Muscle of leg (tissue), 11 donors: ENCODE data around the gene DKK3. TPM values are rescaled to one million over a fixed set of nuclear protein-coding genes. Genes with fewer than 3 reads are reported as not detected.
A peak's percentile ranks its signal among the peaks of the same experiment; 100 is the strongest.

Experiments used
- DNase-seq: peaks from one replicate; pipeline ENCODE4 v3.0.0; 2013
- H3K27ac ChIP-seq: one replicate; pipeline ENCODE4 v1.5.1; 2013; ENCODE audit warnings: mild to moderate bottlenecking, low read length, control low read depth
- H3K27me3 ChIP-seq: one replicate; pipeline ENCODE4 v1.6.1; 2013; ENCODE audit warnings: low read length; ENCODE audit not compliant: control insufficient read depth, insufficient read depth
- H3K36me3 ChIP-seq: one replicate; pipeline ENCODE4 v1.6.1; 2013; ENCODE audit warnings: low read length; ENCODE audit not compliant: control insufficient read depth, insufficient read depth
- H3K4me1 ChIP-seq: one replicate; pipeline ENCODE4 v1.6.1; 2013; ENCODE audit warnings: low read length; ENCODE audit not compliant: control insufficient read depth, insufficient read depth
- H3K4me3 ChIP-seq: one replicate; pipeline ENCODE4 v1.5.1; 2013; ENCODE audit warnings: low read length, control low read depth
- H3K9me3 ChIP-seq: replicated peaks from 2 replicates; pipeline ENCODE4 v1.6.1; 2013; ENCODE audit warnings: low read depth, low read length; ENCODE audit not compliant: control insufficient read depth
- WGBS: methylation state at CpG from one replicate; pipeline ENCODE4 v1.1.5; 2013; ENCODE audit warnings: missing lambda C conversion rate; ENCODE audit not compliant: insufficient coverage; 5-methylcytosine and 5-hydroxymethylcytosine counted together
- polyA plus RNA-seq, 8 donors: library from polyadenylated mRNA; unstranded; fragments of 120-200 nt; gene quantifications; one replicate each; pipeline versions ENCODE4 v1.2.1 to v1.2.3, GENCODE V29; 2013; ENCODE audit warnings: inconsistent platforms in 1 of 8, low replicate concordance in 1 of 8; ENCODE audit not compliant: insufficient read length in 8 of 8, insufficient read depth in 1 of 8
- total RNA-seq: library from RNA; stranded (reverse); fragments of 120-200 nt; gene quantifications from one replicate; pipeline ENCODE4 v1.2.4, GENCODE V29; 2013

The DKK3 gene
- total and polyA plus RNA-seq, 9 donors, result 53.3 to 128 (median 81.9) TPM

- no peak overlapping the region for H3K4me3 ChIP-seq
- H3K27ac ChIP-seq, result no peak overlapping the region
- no peaks in the 10 kb centered on the region for H3K9me3 ChIP-seq
- peaks cover 4% of the 10 kb centered on the region for H3K36me3 ChIP-seq
- WGBS, result 83% methylated on average over 2 of the region's 6 CpGs
- peaks cover 16% of the 10 kb centered on the region for H3K4me1 ChIP-seq
- DNase-seq, result no peak
- no peaks in the 10 kb centered on the region for H3K27me3 ChIP-seq
Observed at GRCh38 chr11:11992257-11993212, 15.9 kb downstream of the DKK3 start.

DNA sequence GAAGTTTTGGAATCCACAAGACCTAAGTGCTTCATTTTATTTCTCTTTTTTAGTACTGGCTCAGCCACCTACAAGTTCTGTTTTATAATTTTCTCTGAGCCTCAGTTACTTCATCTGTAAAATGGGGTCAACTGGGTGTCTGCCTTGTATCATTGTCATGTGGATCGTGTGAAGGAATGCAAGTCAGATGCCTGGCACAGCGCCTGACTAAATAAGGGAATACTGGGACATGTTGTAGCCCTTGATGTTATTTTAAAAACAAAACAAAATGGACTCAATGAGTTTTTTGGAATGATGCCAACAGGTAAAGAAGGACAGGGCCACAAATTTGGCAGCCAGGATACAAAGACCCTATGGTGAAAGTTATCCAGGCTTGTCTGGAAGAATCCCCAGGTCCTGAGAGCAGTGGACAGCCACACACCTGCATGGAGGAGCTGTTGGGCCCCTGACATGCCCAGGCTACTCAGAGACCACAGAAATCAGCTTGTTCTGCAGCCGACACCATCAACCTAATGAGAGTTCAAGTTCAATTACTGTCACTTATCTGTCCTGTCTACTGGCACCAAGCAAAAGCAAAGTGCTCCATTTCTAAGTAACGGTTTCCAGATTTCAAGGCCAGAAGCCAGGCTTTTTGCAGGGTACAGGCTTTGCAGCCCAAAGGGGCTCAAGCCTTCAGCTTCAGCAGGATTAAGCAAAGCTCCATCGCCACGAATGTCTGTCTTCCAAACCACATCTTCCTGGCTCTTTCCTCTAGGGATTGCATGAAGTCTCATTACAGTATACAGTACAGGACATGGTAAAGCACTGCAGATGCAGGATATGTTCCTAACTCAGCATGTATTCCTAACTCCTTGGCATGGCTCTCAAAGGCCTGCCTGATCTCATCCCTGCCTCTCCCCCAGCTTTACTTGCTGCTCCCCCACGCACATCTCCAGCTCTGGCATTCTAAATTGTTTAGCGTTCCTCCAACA is 18.4 kb downstream of the DKK3 start:
- Histone ChIP-seq H3K4me3 (no peak overlapping the region), H3K27ac (no peak overlapping the region), H3K9me3 (no peaks in the 10 kb centered on the region), H3K27me3 (no peaks in the 10 kb centered on the region), H3K4me1 (peaks cover 10% of the 10 kb centered on the region), H3K36me3 (peaks cover 4% of the 10 kb centered on the region)
- DNase-seq, result no peak
- 57% methylated on average over 6 of the region's 8 CpGs for WGBS

DNA sequence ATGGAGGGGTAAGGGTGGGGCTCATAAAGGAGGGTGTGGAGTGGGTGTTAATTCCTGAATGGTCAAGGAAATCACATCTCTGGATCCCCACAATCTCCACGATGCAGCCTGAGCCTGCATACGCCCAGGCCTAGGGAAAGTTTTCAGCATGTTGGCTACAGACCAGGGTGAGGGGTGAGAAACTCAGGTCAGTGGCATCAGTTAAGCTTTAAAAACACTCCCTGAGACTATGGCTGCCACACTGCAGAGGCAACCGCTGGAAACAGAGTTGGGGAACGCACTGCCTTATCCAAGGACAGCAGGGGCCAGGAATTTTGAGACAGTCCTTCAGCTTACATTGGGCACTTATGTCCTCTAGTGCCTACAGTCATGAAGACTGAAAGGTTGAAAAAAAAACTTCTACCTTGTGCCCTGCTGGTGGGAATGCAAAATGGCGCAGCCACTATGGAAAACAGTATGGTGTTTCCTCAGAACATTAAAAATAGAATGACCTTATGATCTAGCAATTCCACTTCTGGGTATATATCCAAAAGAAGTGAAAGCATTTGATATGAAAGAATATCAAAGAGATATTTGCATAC is 19.7 kb downstream of the DKK3 start:
- no peak overlapping the region for H3K27ac ChIP-seq
- no peak overlapping the region for H3K4me3 ChIP-seq
- DNase-seq, result no peak
- H3K4me1 ChIP-seq, result peaks cover 15% of the 10 kb centered on the region
- no peaks in the 10 kb centered on the region for H3K27me3 ChIP-seq
- WGBS, result 100% methylated on average over 1 of the region's 5 CpGs
- peaks cover 2% of the 10 kb centered on the region for H3K36me3 ChIP-seq
- no peaks in the 10 kb centered on the region for H3K9me3 ChIP-seq

GRCh38 chr11:11988099-11988651 is 20.3 kb downstream of the DKK3 start:
- Histone ChIP-seq H3K27me3 (no peaks in the 10 kb centered on the region), H3K9me3 (no peaks in the 10 kb centered on the region), H3K27ac (no peak overlapping the region), H3K4me1 (peaks cover 15% of the 10 kb centered on the region), H3K4me3 (no peak overlapping the region), H3K36me3 (peaks cover 5% of the 10 kb centered on the region)
- DNase-seq, result no peak
- 100% methylated on average over 1 of the region's 7 CpGs for WGBS

- Histone ChIP-seq H3K4me3 (no peak overlapping the region), H3K4me1 (peaks cover 15% of the 10 kb centered on the region), H3K9me3 (no peaks in the 10 kb centered on the region), H3K27me3 (no peaks in the 10 kb centered on the region), H3K27ac (no peak overlapping the region), H3K36me3 (peaks cover 7% of the 10 kb centered on the region)
- DNase-seq, result no peak
- WGBS, result 75% methylated on average over 1 of the region's 1 CpG
Observed at GRCh38 chr11:11987503-11988022, 20.9 kb downstream of the DKK3 start.

DNA sequence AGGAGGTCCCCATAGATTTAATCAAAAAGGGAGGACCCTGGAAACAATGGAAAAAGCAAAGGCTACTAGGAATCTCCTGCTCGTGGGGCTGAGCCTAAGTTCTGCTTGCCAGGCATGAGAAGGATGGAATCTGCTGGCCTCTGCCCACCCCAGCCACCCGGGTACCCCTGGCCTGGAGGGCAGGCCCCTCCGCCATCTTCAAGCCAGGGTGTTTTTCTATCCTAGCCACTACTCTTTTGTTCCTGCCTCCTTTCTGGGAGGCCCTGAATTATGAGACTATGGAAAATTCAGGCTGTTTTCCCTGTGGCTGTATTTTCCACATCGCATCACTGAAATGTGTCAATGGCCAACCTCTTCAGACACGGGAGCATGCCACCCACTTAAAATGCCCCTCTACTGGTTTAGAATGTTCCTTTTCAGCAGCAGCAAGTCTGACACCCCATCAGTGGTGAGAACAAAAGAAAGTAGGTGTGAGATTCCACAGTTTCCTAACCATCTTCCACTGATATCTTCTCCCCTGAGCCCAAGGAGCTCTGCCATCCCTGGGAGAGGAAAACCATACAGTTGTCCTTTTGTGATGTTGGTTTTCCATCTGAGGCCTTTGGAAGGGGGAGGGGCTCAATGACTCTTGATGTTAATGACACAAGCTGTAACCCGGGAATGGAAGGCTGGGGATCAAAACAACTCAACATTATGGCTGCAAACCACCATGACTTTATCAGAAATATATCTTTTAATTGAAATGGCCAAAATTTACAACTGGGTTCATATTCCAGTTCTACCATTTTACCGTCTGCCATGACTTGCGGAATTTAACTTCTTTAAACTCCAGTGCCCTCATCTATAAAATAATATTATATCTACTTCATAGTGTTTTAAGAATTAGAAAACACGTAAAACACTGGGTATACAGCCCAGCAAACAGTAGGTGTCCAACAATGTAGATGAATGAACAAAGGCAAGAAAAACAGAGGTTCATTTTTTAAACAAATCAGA is 22.2 kb downstream of the DKK3 start:
- Histone ChIP-seq H3K27me3 (no peaks in the 10 kb centered on the region), H3K4me1 (peaks cover 18% of the 10 kb centered on the region), H3K4me3 (no peak overlapping the region), H3K9me3 (no peaks in the 10 kb centered on the region), H3K27ac (peak overlapping the region; percentile 16), H3K36me3 (peaks cover 7% of the 10 kb centered on the region)
- peak; percentile 55 for DNase-seq
- 58% methylated on average over 2 of the region's 9 CpGs for WGBS

DNA sequence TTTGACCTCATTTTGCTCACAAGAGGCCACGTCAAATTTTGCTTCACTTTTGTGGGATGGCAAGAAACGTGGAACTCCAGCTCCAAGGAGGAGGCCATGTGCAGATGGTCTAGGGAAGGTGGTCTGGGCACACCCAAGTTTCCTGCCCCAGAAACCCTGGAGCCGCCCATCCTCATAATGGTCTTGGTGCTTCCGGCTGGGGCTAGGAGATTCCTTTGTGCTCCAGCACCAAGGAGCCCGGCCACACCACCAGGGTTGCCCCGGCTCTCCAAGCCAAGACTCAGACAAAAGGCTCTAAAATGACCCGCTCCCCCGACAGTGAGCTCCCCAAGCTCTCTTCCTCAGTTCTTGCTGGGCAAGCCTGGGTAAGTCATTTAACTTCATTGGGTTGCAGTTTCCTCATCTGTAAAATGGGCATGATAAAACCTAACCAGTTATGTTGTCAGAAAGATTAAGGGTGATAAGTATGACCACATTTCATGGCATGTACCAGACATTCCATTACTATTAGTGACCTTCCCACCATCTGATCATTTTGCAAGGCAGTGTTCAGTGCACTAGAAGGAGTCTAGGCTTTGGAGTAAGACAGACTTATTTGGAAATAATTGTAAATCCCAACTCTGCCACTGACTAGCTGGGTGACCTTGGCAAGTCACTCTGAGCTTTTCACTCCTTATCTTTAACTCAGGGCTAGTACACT is 23.3 kb downstream of the DKK3 start:
- WGBS, result 89% methylated on average over 6 of the region's 8 CpGs
- Histone ChIP-seq H3K9me3 (peaks cover 3% of the 10 kb centered on the region), H3K36me3 (peaks cover 7% of the 10 kb centered on the region), H3K4me3 (no peak overlapping the region), H3K27ac (peak overlapping the region; percentile 38), H3K4me1 (peaks cover 29% of the 10 kb centered on the region), H3K27me3 (no peaks in the 10 kb centered on the region)
- no peak for DNase-seq

DNA sequence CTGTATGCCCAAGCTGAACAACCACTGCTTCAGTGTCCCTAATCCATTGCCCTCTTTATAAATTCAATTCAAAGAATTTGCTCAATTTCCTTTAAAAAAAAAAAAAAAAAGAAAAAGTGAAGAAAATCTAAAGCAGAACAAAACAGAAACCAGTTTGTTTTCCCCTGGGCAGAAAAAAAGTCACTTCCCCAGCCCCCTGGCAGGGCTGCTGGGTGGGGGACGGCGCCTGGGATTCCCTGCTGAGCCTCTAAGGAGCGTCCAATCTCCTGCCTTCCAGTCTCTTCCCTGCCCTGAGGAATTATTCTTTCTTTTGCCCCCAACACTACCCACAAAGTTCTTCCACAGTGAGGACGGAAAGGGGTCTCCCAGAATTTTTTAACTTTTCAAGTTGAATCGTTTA is 23.9 kb downstream of the DKK3 start:
- Histone ChIP-seq H3K27ac (peak overlapping the region; percentile 38), H3K36me3 (peaks cover 7% of the 10 kb centered on the region), H3K9me3 (peaks cover 3% of the 10 kb centered on the region), H3K27me3 (no peaks in the 10 kb centered on the region), H3K4me3 (no peak overlapping the region), H3K4me1 (peaks cover 35% of the 10 kb centered on the region)
- 27% methylated on average over 2 of the region's 5 CpGs for WGBS
- no peak for DNase-seq
